GM12891 (cell line): ENCODE results near the gene PRR14.

Experiments
- POLR2A ChIP-seq: IDR thresholded peaks from 2 replicates; pipeline ENCODE4 v1.6.1; 2011; ENCODE audit warnings: low read depth, low read length, control low read depth
- POLR2AphosphoS5 ChIP-seq: IDR thresholded peaks from 2 replicates; pipeline ENCODE4 v1.6.1; 2011; ENCODE audit warnings: low read depth, low read length, control low read depth
- SPI1 ChIP-seq: IDR thresholded peaks from 2 replicates; pipeline ENCODE4 v1.6.1; 2011; ENCODE audit warnings: low read depth, low read length, control low read depth

DNA sequence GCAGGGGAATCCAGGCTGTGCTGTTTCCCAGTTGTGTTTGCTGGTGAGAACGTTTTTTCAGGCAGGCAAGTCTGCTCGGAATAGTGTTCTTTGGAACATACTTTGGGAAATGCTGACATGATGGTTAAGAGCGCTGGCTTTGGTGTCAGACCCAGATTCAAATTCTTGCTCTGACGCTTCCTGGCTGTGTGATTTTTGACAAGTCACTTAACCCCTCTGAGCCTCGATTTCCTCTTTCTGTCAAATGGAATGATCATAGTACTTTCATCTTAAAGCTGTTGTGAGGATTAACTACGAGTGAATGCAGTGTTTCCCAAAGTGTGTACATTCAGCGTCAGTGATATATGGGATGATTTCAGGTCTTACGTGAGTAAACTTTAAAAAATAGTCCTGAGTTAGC is 12.3 kb downstream of the PRR14 start:
- TF ChIP-seq POLR2A (no peak), SPI1 (no peak), POLR2AphosphoS5 (no peak)
